GM12878 (cell line): ENCODE measurements around the gene SMIM28. TPM values are rescaled to one million over a fixed set of nuclear protein-coding genes. Genes with fewer than 3 reads are reported as not detected.

ENCODE experiments used
- ATAC-seq: fragments of 200-7000 bp; cut with Tn5 transposase; 3 replicates; pipeline ENCODE4 v1.9.1; 2020; ENCODE audit warnings: mild to moderate bottlenecking, moderate library complexity
- BruUV-seq: library from RNA; stranded (reverse); fragments of 400-500 nt; replicated peaks from 2 replicates; lab custom pipeline; 2021; lab: Mats Ljungman, UMichigan
- CTCF ChIA-PET: fragments of 300-600 bp; sonication (Branson Sonifier 250); formaldehyde crosslinking; extraction: SDS; loops from one replicate; lab custom pipeline; 2021; ENCODE audit warnings: inconsistent platforms; lab: Yijun Ruan, JAX
- POLR2A ChIA-PET: fragments of 350-600 bp; formaldehyde crosslinking; extraction: SDS; loops from one replicate; lab custom pipeline; 2021; ENCODE audit warnings: inconsistent platforms; lab: Charles Lee
- RAD21 ChIA-PET: fragments of 300-600 bp; sonication (Branson Sonifier 250); formaldehyde crosslinking; loops from one replicate; lab custom pipeline; 2023; ENCODE audit warnings: antibody characterized with exemption; ENCODE audit not compliant: unreplicated experiment; lab: Charles Lee
- SMC1A ChIA-PET: fragments of 300-600 bp; sonication (Branson Sonifier 250); formaldehyde crosslinking; loops from one replicate; lab custom pipeline; 2023; ENCODE audit not compliant: unreplicated experiment, uncharacterized antibody; lab: Charles Lee
- DNase-seq: peaks from one replicate; pipeline ENCODE4 v3.0.0-alpha.2; 2011; ENCODE audit warnings: low read depth, low spot score
- FAIRE-seq: peaks from 3 replicates; lab custom pipeline; 2011; peaks lifted over from hg19 to GRCh38; lab: Jason Lieb, UNC
- H2AFZ ChIP-seq: 2 replicates; pipeline ENCODE4 v1.6.0; 2011; ENCODE audit warnings: low read depth, low read length, control low read depth; ENCODE audit not compliant: control insufficient read depth
- H3K27ac ChIP-seq: 2 replicates; pipeline ENCODE4 v1.5.1; 2011; ENCODE audit warnings: control low read depth; ENCODE audit not compliant: control insufficient read depth, insufficient read depth
- H3K27me3 ChIP-seq, 2 experiments: replicated peaks in 1 of 2; 2 replicates each; pipeline versions ENCODE4 v1.6.0 to v1.6.1; 2011; ENCODE audit warnings: low read length in 1 of 2; ENCODE audit not compliant: control insufficient read depth in 2 of 2, insufficient read depth in 2 of 2
- H3K36me3 ChIP-seq, 2 experiments: 2 replicates each; pipeline ENCODE4 v1.5.1; 2011; ENCODE audit warnings: low read length in 1 of 2; ENCODE audit not compliant: control insufficient read depth in 2 of 2, insufficient read depth in 2 of 2
- H3K4me1 ChIP-seq: 2 replicates; pipeline ENCODE4 v1.6.1; 2011; ENCODE audit warnings: mild to moderate bottlenecking, low read length, moderate library complexity, mixed read lengths; ENCODE audit not compliant: control insufficient read depth, insufficient read depth
- H3K4me2 ChIP-seq: 2 replicates; pipeline ENCODE4 v1.6.0; 2011; ENCODE audit warnings: control low read depth; ENCODE audit not compliant: control insufficient read depth, insufficient read depth
- H3K4me3 ChIP-seq: fragments of 200-600 bp; sonication (generic); 2 replicates; pipeline ENCODE4 v1.5.1; 2016
- H3K79me2 ChIP-seq: 2 replicates; pipeline ENCODE4 v1.6.0; 2011; ENCODE audit warnings: low read length; ENCODE audit not compliant: control insufficient read depth, insufficient read depth
- H3K9ac ChIP-seq: 2 replicates; pipeline ENCODE4 v1.8.0; 2011; ENCODE audit warnings: low read length, control low read depth, mixed read lengths; ENCODE audit not compliant: control insufficient read depth, insufficient read depth
- H3K9me3 ChIP-seq: replicated peaks from 3 replicates; pipeline ENCODE4 v1.5.1; 2011; ENCODE audit warnings: mild to moderate bottlenecking, low read length; ENCODE audit not compliant: control insufficient read depth, insufficient read depth
- H4K20me1 ChIP-seq: 2 replicates; pipeline ENCODE4 v1.6.0; 2011; ENCODE audit not compliant: control insufficient read depth, insufficient read depth
- HSF1 ChIP-seq: fragments of 150-350 bp; IDR thresholded peaks from 2 replicates; pipeline ENCODE4 v1.6.1; 2014; ENCODE audit warnings: mild to moderate bottlenecking, low read depth, low read length
- RB1 ChIP-seq: fragments of 450-650 bp; formaldehyde crosslinking; IDR thresholded peaks from 2 replicates; pipeline ENCODE4 v1.6.1; 2017; ENCODE audit warnings: mild to moderate bottlenecking, borderline replicate concordance
- RCOR1 ChIP-seq: conservative IDR thresholded peaks from 2 replicates; pipeline ENCODE4 v1.6.1; 2012; ENCODE audit warnings: low read depth, low read length, improper control_type of control experiment
- SP1 ChIP-seq: IDR thresholded peaks from one replicate; pipeline ENCODE4 v1.6.1; 2011; ENCODE audit warnings: low read depth, low read length
- WGBS: methylation state at CpG from one replicate; pipeline ENCODE4 v1.1.6; 2016; ENCODE audit warnings: low lambda C conversion rate; ENCODE audit not compliant: insufficient replicate concordance, insufficient coverage; ENCODE audit errors: missing lambda C conversion rate; 5-methylcytosine and 5-hydroxymethylcytosine counted together
- in situ Hi-C: fragments of 300-500 bp; cut with MboI; formaldehyde crosslinking; loops from 9 replicates; pipeline ENCODE4 v1.14.3; 2018; ENCODE audit warnings: mixed read lengths
- intact Hi-C: fragments of 100-400 bp; cut with micrococcal nuclease; formaldehyde crosslinking; loops from one replicate; pipeline ENCODE4 v1.14.2; 2022; ENCODE audit not compliant: unreplicated experiment
- polyA plus RNA-seq, 11 experiments: library from polyadenylated mRNA; depleted of rRNA in 4 of 11; unstranded in 6 of 11; stranded (reverse) in 5 of 11; fragments of >200 nt; fragmentation: Nextera tagmentation in 4 of 11; fragmentation: Illumina TruSeq in 1 of 11; extraction: Ambion mirVana in 4 of 11; extraction: Trizol in 1 of 11; gene quantifications; 1 replicate in 1 of 11; 2 replicates in 10 of 11; pipeline versions ENCODE4 v1.2.1 to v1.2.3, GENCODE V29; 2011 to 2016; ENCODE audit warnings: inconsistent platforms in 2 of 11, missing spikeins in 2 of 11, low read depth in 1 of 11
- total RNA-seq, 4 experiments: library from RNA; depleted of rRNA in 3 of 4; stranded (reverse); fragments of >200 nt in 3 of 4; fragmentation: Illumina TruSeq in 1 of 4; extraction: Trizol in 1 of 4; gene quantifications; 2 replicates each; pipeline versions ENCODE4 v1.2.1 to v1.2.3, GENCODE V29; 2013 to 2021
- TF ChIP-seq, protein P1 (sequence below): IDR thresholded peaks from 2 replicates; pipeline ENCODE4 v1.6.1; 2012; ENCODE audit warnings: low read depth, low read length, improper control_type of control experiment

SMIM28 gene
- total and polyA plus RNA-seq, 10 of the 15 experiments (the other 5 are each of a cell fraction or from before 2014, with no cell fraction given) = not detected

DNA sequence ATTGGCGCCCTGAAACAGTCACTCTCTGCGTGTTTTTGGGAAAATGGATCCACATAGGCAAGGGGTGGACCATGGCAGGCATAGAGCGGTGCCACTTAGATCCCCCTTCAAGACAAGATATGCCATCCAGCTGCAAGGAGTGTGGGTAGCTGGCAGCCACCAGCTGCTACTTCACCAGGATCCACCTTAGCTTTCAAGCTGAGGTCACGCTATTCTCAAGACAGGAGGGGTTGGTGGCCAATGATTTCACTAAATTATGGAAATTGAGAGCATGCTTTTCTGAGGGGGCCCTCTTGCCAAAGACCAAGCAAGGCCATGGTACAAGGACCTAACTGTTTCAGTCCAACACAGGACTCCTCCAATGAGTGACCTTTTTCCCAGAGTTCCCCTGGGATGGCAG lies 42.7 kb downstream of the SMIM28 start (continued):
- TF ChIP-seq HSF1 = no peak
- TF ChIP-seq RCOR1 = no peak

- ChIA-PET CTCF (interaction anchor here (17.0 kb wide), 1 partner anchor 87 kb away, joined by 387 read pairs; no protein-coding TSS in a partner anchor), SMC1A (interaction anchor here (1.5 kb wide), 1 partner anchor 35 kb away, joined by 5 read pairs; no protein-coding TSS in a partner anchor), RAD21 (no interaction called here), POLR2A (no interaction called here)
- Histone ChIP-seq H3K27ac (no peak overlapping the region), H3K36me3 (peaks cover 0 to 4% of the 10 kb centered on the region in 2 experiments; a peak in 2 of 4 replicates), H3K9ac (no peak overlapping the region), H4K20me1 (no peaks in the 10 kb centered on the region), H3K9me3 (no peaks in the 10 kb centered on the region; the same call in 2 of the 3 replicates), H3K4me1 (no peaks in the 10 kb centered on the region), H3K27me3 (no peaks in the 10 kb centered on the region), H2AFZ (no peak overlapping the region), H3K4me3 (no peak overlapping the region), H3K4me2 (no peak overlapping the region), H3K79me2 (no peaks in the 10 kb centered on the region)
- WGBS = 67% methylated on average over 6 of the region's 6 CpGs
- no peak for ATAC-seq
- intact Hi-C loops = no loop called here
- FAIRE-seq = no peak
- no peak for DNase-seq
- in situ Hi-C loops = no loop called here
- TF ChIP-seq, protein P1, sequence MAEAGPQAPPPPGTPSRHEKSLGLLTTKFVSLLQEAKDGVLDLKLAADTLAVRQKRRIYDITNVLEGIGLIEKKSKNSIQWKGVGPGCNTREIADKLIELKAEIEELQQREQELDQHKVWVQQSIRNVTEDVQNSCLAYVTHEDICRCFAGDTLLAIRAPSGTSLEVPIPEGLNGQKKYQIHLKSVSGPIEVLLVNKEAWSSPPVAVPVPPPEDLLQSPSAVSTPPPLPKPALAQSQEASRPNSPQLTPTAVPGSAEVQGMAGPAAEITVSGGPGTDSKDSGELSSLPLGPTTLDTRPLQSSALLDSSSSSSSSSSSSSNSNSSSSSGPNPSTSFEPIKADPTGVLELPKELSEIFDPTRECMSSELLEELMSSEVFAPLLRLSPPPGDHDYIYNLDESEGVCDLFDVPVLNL = no peak
- TF ChIP-seq SP1 = no peak
- no peak for TF ChIP-seq RB1
- BruUV-seq = no TSS peak
Measured at GRCh38 chr6:138421089-138421488, 43.4 kb downstream of the SMIM28 start.
